ENCODE results near the gene CHRFAM7A. TPM values are rescaled to one million over a fixed set of nuclear protein-coding genes. Genes with fewer than 3 reads are reported as not detected.

Gene CHRFAM7A
- total and polyA plus RNA-seq, 3 experiments from 2014 or later = not detected

Other genes with a start within 250 kb of the CHRFAM7A start
- under 1 TPM; 0.66 to 0.69 TPM for gene GOLGA8R, start 20.7 kb upstream of the CHRFAM7A start, total RNA-seq
- not detected for gene GOLGA8R, start 20.7 kb upstream of the CHRFAM7A start, polyA plus RNA-seq
- gene GOLGA8Q, start 158.5 kb upstream of the CHRFAM7A start, total RNA-seq = 1 to 10 TPM in 1 of 2 experiments, not detected in 1; 1.0 TPM
- gene GOLGA8Q, start 158.5 kb upstream of the CHRFAM7A start, polyA plus RNA-seq = not detected
- not detected for gene GOLGA8H, start 210.5 kb upstream of the CHRFAM7A start, total RNA-seq
- not detected for gene GOLGA8H, start 210.5 kb upstream of the CHRFAM7A start, polyA plus RNA-seq